ENCODE data around the gene STAB1.

Gene STAB1

GRCh38 chr3:52484680-52485461 lies 10.3 kb upstream of the STAB1 start:
- no peak for DNase-seq

GRCh38 chr3:52487050-52487787 lies 7.9 kb upstream of the STAB1 start:
- DNase-seq, result no peak

- DNase-seq, result no peak
Observed at GRCh38 chr3:52487788-52488691, 7.1 kb upstream of the STAB1 start.

GRCh38 chr3:52488746-52489145 lies 6.4 kb upstream of the STAB1 start:
- DNase-seq, result no peak

GRCh38 chr3:52489453-52489852 lies 5.7 kb upstream of the STAB1 start:
- no peak for DNase-seq

GRCh38 chr3:52490035-52490938 lies 4.9 kb upstream of the STAB1 start:
- DNase-seq, result no peak

- DNase-seq, result no peak
Observed at GRCh38 chr3:52490939-52491526, 4.1 kb upstream of the STAB1 start.

GRCh38 chr3:52492059-52492458 lies 3.1 kb upstream of the STAB1 start:
- DNase-seq, result no peak

GRCh38 chr3:52493232-52494017 lies 1.7 kb upstream of the STAB1 start:
- DNase-seq, result no peak

GRCh38 chr3:52494445-52494844 lies 693 bp upstream of the STAB1 start:
- DNase-seq, result no peak

GRCh38 chr3:52495777-52496602 lies 852 bp downstream of the STAB1 start:
- DNase-seq, result no peak

- DNase-seq, result no peak
Observed at GRCh38 chr3:52498137-52499054, 3.3 kb downstream of the STAB1 start.

GRCh38 chr3:52501046-52501445 lies 5.9 kb downstream of the STAB1 start:
- DNase-seq, result no peak

GRCh38 chr3:52502001-52502400 lies 6.9 kb downstream of the STAB1 start:
- no peak for DNase-seq

- DNase-seq, result no peak
Observed at GRCh38 chr3:52502808-52503350, 7.7 kb downstream of the STAB1 start.

GRCh38 chr3:52503788-52504424 lies 8.8 kb downstream of the STAB1 start:
- DNase-seq, result no peak

GRCh38 chr3:52504977-52505376 lies 9.8 kb downstream of the STAB1 start:
- no peak for DNase-seq

Data from activated naive CD4-positive, alpha-beta T cell treated with Interleukin-2 at 50 U/mL for 16 hours (primary cell).